SW 1271 (cell line): ENCODE results near the gene RPL6.
"Not testable (repeated sequence)": the region's sequence is repeated elsewhere in the genome, so short reads cannot be mapped to it uniquely, and the experiment has no call there.

Source experiments
- DNase-seq, 2 experiments: peaks; one replicate each; lab custom pipeline; 2025; lab: John Stamatoyannopoulos, UW

Gene RPL6

DNA sequence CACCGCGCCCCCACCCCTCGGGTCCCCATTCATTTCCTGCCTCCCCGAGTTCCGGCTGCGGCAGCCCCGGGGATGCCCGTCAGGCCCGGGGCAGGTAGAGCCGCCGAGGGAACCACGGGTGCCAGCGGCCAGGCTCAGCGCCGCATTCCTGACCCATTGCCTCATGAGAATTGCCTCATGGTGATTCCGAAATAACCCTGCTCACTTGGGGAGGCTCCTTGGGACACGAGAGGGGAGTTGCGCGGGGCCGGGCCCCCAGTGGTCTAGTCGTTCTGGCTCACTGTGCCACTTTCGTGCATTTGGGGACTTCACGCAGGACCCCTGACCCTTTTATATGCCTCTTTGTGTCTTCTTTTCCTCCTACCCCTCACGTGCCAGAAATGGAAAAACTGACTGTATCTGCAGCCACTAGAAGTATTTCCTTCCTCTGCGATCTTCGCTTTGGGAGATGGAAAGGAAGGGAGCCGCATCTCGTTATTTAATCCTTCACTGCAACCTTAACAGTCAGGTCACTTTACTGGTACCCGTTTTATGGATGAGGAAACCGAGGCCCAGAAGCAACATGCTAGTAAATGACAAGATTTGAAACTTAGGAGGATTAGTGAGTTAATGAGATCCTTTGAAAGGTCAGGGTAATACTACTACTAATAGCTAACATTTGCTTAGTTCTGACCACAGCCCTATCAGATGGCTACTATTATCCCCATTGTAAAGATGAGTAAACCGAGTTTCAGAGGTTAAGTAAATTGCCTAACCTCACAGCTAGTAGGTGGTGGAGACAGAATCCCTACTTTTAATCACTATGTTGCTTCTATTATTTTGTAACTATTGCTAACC lies 10.1 kb upstream of the RPL6 start:
- DNase-seq, result peak in 1 of 2 experiments; percentile 46

DNA sequence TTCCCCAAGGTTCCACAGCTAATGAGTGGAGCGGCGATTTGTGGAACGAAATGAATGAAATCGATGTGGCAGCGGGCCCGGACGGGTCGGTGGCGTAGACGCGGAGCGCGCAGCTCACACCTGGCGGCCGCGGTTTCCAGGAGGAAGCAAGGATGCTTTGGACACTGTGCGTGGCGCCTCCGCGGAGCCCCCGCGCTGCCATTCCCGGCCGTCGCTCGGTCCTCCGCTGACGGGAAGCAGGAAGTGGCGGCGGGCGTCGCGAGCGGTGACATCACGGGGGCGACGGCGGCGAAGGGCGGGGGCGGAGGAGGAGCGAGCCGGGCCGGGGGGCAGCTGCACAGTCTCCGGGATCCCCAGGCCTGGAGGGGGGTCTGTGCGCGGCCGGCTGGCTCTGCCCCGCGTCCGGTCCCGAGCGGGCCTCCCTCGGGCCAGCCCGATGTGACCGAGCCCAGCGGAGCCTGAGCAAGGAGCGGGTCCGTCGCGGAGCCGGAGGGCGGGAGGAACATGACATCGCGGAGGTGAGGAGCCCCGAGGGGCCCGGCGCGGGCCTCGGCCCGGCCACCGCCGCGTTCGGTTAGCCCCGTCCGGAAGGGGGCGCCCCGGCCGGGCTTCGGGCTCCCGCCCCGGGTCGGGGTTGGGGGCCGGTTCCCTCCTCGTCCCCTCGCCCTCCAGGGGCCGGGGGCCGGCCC lies 9.3 kb upstream of the RPL6 start, which contains the start of gene PTPN11:
TSS of gene PTPN11 (plus strand) at position 340 of the 689 bp plus-strand sequence. CDS start at position 505, 165 bp downstream.
- DNase-seq, result peak; percentile 47 to 74

DNA sequence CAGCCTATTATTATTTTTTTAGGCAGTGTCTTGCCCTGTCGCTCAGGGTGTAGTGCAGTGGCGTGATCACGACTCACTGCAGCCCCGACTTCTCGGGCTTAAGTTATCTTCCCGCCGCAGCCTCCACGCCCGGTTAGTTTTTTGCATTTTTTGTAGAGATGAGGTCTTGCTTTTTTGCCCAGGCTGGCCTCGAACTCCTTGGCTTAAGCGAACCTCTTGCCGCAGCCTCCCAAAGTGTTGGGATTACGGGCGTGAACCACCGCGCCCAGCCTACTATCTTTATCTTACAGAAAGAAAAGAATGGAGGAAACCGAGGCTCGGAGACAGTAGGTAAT lies 8.8 kb upstream of the RPL6 start:
- no peak for DNase-seq

DNA sequence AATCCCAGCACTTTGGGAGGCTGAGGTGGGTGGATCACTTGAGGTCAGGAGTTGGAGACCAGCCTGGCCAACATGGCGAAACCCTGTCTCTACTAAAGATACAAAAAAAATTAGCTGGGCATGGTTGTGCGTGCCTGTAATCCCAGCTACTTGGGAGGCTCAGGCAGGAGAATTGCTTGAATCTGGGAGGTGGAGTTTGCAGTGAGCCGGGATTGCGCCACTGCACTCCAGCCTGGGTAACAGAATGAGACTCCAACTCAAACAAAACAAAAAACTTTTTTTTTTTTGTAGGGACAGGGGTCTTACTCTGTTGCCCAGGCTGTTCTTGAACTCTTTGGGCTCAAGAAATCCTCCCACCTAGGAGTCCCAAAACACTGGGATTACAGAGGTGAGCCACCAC lies 6.1 kb upstream of the RPL6 start:
- DNase-seq, result not testable (repeated sequence)

DNA sequence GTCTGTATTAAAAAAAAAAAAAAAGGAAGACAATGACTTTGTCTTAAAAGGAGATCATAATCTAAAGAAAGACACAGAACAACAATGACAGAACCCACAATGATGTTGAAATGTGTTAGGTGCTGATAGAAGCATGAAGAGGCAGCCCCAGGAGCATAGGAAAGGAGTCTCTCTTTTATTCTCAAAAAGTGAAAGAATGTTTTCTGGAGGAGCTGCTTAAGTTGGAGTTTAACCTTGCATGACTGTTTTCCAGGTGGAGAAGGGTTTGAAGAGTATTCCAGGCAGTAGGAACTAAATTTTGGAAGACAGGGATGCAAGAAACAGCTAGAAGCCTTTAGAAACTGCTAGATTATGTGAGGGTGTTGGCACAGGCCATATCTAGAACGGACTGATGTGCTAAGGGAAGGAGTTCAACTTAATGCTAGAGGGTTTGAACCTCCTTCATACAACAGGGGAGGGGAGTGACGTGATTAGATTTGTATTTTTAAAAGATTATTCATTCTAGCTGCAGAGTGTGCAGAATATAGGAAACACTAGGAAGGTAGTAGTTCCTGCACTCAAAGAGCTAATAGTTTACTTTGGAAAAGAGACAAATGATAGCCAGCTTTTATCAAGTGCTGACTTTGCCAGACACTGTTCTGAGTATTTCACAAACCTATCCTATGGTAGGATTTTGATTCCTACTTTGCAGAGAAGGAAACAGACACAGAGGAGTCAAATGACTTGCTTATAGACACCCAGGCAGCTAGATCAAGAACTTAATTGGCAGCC lies 4.6 kb upstream of the RPL6 start:
- DNase-seq, result no peak

DNA sequence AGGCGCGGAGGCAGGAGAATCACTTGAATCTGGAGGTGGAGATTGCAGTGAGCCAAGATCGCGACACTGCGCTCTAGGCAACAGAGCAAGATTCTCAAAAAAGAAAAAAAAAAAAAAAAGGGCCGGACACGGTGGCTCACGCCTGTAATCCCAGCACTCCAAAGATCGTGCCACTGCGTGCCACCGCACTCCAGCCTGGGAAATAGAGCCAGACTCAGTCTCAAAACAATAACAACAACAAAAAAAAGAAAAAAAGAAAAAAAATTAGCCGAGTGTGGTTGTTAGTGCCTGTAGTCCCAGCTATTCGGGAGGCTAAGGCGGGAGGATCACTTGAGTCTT lies 470 bp upstream of the RPL6 start:
- DNase-seq, result no peak

DNA sequence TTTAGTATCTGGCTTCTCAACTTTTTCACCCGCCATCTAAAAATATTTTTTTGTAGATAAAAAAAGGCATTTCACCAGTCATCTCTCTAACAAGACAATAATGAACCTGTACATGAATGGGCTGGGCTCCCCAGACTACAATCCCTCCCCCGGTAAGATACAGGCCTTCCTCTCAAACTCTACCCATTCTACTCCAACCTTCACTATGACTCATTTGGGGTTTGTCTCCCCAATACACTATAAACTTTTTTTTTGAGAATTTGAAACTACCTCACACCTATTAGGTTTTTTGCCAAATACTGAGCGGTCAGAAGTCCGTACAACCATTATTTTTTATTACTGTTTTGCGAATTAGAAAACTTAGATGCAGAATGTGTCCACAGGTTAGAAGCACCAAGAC lies 784 bp downstream of the RPL6 start:
- peak in 1 of 2 experiments; percentile 38 for DNase-seq

DNA sequence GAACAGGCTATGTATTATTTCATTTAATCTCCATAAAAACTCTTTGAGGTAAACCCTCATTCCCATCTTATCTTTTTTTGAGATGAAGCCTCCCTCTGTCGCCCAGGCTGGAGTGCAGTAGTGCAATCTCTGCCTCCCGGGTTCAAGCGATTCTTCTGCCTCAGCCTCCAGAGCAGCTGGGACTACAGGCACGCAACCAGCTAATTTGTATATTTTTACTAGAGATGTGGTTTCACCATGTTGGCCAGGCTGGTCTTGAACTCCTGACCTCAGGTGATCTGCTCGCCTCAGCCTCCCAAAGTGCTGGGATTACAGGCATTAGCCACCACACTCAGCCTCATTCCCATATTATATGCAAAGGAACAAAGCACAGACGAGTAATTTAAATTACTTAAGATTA lies 1.7 kb downstream of the RPL6 start:
- not testable (repeated sequence) for DNase-seq

DNA sequence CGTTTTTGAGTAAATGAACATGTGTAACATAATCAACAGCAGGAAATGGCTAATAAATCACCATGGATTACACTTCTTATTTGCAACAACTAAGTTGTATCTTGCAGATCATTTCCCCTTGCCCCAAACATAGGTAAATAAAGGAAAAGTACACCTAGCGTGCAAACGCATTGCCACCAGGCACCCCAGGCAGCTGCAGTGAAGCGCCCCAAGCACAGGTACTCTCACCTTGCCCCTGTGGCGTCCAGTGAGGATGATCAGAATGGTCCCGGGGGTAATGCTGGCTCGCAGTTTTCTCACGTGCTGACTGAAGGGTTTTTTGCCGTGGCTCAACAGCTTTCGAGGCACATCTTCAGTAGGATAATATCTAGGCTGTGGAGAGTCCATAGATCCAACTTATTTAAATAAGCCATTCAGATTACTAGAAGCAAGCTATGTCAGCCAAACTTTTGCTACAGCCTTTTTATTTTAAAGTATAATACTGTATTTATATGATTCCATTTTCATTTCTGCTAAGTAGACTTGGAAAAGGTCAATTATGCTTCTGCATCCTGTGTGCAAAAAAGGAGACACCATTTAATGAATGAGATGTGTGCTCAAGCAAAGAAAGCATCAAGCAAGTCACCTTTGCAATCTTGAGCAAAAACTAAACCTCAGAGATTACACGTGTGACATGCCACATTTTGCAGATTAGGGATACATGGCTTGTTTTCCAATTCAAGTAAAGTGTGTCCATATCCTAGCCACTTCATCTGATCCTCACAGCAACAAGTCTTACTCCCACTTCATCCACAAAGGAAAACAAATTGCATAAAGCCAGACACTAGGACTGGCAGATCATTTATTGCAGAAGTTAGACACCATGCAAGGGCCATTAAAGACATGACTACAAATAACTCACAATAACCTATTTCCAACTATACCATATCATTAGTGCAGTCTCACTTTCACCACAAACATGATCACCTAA lies 2.6 kb downstream of the RPL6 start:
- no peak for DNase-seq

DNA sequence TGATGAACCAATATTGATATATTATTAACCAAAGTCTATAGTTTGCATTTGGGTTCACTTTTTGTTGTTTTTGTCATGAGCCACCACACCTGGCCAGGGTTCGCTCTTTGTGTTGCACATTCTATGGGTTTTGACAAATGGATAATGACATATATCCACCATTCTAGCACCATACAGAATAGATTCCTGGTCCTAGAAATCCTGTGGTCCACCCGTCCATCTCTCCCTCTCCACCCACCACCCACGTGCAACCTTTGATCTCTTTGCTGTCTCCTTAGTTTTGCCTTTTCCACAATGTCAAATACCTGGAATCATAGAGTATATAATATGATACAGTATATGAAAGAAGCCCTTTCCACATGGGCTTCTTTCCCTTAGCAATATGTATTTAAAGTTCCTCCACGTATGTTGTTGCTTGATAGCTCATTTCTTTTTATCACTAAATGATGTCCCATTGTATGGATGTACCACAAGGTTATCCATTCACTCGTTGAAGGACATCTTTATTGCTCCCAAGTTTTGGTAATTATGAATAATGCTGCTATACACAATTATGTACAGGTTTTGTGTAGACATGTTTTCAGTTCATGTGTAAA lies 7.4 kb downstream of the RPL6 start:
- DNase-seq, result no peak

DNA sequence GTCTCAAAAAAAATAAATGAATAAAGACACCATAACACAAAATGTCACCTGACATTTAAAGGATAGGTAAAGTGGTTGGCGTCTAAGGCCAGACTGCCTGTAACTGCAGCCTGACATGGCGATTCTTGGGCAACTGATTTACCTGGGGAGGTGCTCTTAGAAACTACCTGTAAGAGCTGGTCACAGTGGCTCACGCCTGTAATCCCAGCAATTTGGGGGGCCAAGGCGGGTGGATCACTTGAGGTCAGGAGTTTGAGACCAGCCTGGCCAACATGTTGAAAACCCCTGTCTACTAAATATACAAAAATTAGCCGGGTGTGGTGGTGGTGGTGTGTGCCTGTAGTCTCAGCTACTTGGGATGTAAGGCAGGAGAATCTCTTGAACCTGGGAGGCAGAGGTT lies 8.4 kb downstream of the RPL6 start:
- no peak for DNase-seq

DNA sequence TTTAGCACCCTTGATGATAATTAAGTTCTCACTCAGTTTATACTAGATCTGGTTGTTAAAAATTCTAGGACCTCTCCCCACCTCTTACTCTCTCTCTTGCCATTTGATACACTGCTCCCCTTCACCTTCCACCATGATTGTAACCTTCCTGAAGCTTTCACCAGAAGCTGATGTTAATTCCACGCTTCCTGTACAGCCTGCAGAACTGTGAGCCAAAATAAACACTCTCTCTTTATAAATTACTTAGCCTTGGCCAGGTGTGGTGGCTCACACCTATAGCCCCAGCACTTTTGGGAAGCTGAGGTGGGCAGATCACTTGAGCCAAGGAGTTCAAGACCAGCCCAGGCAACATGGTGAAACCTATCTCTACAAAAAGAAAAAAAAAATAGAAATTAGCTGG lies 16.1 kb downstream of the RPL6 start:
- no peak for DNase-seq

DNA sequence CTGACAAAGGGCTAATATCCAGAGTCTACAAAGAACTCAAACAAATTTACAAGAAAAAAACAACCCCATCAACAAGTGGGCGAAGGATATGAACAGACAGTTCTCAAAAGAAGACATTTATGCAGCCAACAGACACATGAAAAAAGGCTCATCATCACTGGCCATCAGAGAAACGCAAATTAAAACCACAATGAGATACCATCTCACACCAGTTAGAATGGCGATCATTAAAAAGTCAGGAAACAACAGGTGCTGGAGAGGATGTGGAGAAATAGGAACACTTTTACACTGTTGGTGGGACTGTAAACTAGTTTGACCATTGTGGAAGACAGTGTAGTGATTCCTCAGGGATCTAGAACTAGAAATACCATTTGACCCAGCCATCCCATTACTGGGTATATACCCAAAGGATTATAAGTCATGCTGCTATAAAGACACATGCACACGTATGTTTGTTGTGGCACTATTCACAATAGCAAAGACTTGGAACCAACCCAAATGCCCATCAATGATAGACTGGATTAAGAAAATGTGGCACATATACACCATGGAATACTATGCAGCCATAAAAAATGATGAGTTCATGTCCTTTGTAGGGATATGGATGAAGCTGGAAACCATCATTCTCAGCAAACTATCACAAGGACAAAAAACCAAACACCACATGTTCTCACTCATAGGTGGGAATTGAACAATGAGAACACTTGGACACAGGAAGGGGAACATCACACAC lies 19.3 kb downstream of the RPL6 start:
- DNase-seq, result not testable (repeated sequence)

DNA sequence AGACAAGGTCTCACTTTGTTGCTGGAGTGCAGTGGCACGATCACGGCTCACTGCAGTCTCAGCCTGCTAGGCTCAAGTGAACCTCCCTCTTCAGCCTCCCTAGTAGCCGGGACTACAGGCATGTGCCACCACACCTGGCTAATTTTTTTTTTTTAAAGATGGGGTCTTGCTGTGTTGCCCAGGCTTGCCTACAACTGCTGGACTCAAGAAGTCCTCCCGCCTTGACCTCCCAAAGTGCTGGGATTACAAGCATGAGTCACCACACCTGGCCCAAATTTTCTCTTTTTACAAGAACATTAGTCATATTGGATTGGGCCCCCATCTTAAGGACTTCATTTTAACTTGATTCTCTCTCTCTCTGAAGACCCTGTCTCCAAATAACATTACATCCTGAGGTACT lies 20.2 kb downstream of the RPL6 start:
- DNase-seq, result no peak

DNA sequence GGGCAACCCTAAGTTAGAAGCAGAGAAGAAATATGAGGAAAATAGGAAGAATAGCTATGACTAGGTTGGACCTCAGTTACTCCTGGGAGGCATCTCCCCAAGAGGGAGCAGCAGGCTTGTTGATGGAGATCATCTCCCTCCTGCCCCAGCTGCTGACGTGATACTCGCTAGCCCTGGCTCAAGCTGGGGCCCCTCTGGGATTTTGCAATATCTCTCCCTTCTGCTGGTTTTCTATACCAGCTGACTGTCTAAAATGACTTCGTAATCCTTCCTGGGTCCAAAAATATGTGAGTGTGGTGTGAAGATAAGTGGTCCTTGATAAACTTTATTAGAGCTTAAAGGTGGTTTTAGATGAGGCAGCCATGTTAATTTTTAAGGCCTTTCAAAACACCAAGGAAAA lies 22.7 kb downstream of the RPL6 start:
- DNase-seq, result no peak

DNA sequence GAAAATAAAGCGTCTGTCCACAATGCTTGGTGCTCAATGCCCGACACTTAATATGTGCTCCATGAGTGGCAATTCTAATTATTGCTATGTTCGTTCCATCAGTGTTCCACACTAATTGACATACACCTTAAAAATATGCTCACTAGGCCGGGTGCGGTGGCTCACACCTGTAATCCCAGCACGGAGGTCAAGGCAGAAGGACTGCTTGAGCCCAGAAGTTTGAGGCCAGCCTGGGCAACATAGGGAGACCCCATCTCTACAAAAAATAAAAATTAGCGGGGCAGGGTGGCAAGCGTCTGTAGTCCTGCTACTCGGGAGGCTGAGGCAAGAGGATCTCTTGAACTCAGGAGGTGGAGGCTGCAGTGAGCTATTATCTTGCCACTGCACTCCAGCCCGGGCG lies 26.5 kb downstream of the RPL6 start:
- DNase-seq, result no peak

DNA sequence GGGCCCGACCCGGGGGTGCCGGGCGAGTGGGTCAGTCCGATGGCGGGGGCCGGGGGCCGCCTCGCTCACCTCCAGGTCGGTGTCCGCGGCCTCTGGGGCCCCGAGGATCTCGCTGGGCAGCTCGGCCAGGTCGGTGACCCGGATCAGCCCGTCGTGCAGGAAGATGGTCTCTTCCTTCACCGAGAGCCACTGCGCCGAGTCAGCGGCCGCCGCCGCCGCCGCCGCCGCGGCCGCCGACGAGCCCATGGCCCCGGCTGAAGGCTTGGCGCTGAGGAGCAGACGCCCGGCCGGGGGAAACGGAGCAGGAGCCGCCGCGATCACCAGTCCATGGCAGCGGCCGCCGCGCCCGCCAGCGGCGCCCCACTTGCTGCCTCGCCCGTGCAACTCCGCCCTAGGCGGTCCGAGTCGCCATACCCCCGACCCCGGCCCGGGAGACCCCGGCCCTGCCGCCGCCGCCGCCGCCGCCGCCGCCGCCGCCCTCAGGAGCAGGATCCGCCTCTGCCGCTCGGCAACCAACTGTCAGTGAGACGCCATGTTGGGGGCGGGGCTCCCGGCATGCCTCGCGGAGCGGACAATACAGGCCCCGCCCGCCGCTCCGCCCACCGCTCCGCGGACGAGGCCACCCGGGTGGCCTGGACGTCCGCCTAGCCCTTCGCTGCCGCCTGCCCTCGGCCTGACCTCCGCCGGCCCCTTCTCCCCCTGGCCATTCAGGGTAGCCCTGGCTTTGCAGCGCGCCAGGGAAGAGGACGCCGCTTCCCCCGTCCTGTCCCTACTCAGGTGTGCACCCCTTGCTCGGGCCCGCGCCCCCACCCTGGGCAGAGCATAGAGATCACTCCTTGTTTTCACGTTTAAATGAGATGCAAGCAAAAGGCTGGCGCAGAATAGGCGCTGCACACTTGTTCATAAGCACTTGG lies 27.3 kb downstream of the RPL6 start, which contains the start of gene HECTD4:
TSS of gene HECTD4 (minus strand) at position 549 of the 914 bp plus-strand sequence. CDS start at position 246, 303 bp downstream.
- DNase-seq, result peak; percentile 53 to 87

DNA sequence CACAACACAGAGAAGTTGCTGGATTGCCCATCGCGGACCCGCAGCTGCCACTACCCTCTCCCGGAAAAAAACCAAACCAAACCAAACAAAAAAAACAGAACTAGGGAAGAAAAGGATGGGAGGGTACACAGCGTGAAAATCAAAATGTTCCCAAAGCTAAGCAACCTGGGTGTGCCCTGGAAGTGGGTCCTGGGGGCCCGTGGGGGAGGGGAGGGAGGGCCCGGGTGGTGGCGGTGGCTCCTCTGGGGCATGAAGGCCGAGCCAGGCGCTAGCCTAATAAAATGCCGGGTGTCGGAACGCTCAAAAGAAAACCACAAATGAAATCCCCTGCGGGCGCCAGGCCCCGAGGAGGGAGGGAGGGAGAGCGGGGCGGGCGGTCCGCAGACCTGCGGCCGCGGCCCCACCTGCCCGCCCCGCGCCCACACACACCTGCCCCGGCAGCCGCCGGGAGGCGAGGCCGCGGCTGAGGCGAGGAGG lies 28.0 kb downstream of the RPL6 start:
- DNase-seq, result no peak
